Memory B cell (primary cell): ENCODE data around the gene CLASRP.

Source experiments
- ATAC-seq: fragments of 150-1000 bp; cut with Tn5 transposase; 2 replicates; pipeline ENCODE4 v1.10.0; 2021; ENCODE audit warnings: low read depth, mild to moderate bottlenecking, moderate library complexity
- DNase-seq, 2 donors: peaks; one replicate each; pipeline ENCODE4 v3.0.0; 2022; ENCODE audit warnings: low spot score in 2 of 2
- H3K27ac Mint-ChIP-seq: one replicate; pipeline ENCODE4 v1.8.0; 2022; ENCODE audit warnings: mild to moderate bottlenecking, moderate library complexity, mixed read lengths
- H3K27me3 Mint-ChIP-seq: one replicate; pipeline ENCODE4 v1.8.0; 2022; ENCODE audit warnings: mixed read lengths
- H3K36me3 Mint-ChIP-seq: one replicate; pipeline ENCODE4 v1.8.0; 2022; ENCODE audit warnings: mild to moderate bottlenecking, mixed read lengths
- H3K4me1 Mint-ChIP-seq: one replicate; pipeline ENCODE4 v1.8.0; 2022; ENCODE audit warnings: mixed read lengths
- H3K4me3 Mint-ChIP-seq: one replicate; pipeline ENCODE4 v1.8.0; 2022; ENCODE audit warnings: mild to moderate bottlenecking, moderate library complexity, mixed read lengths
- H3K9me3 Mint-ChIP-seq: one replicate; pipeline ENCODE4 v1.8.0; 2022; ENCODE audit warnings: mixed read lengths

The CLASRP gene

GRCh38 chr19:45009625-45010255 is 29.1 kb upstream of the CLASRP start:
- Mint-ChIP-seq H3K27ac (peak overlapping the region; percentile 83), H3K4me1 (peaks cover 12% of the 10 kb centered on the region), H3K36me3 (peaks cover 23% of the 10 kb centered on the region)

GRCh38 chr19:45010306-45010705 is 28.5 kb upstream of the CLASRP start:
- H3K4me1 Mint-ChIP-seq, result peaks cover 12% of the 10 kb centered on the region
- peak overlapping the region; percentile 83 for H3K27ac Mint-ChIP-seq
- ATAC-seq, result no peak
- no peak overlapping the region for H3K4me3 Mint-ChIP-seq
- H3K9me3 Mint-ChIP-seq, result no peaks in the 10 kb centered on the region
- peaks cover 23% of the 10 kb centered on the region for H3K36me3 Mint-ChIP-seq
- no peak for DNase-seq
- H3K27me3 Mint-ChIP-seq, result no peaks in the 10 kb centered on the region

More at GRCh38 chr19:45009625-45010255, 29.1 kb upstream of the CLASRP start:
- H3K27me3 Mint-ChIP-seq, result no peaks in the 10 kb centered on the region
- ATAC-seq (no peak), DNase-seq (no peak)
- no peaks in the 10 kb centered on the region for H3K9me3 Mint-ChIP-seq
- no peak overlapping the region for H3K4me3 Mint-ChIP-seq

- Mint-ChIP-seq H3K36me3 (peaks cover 17% of the 10 kb centered on the region), H3K4me3 (no peak overlapping the region), H3K27me3 (no peaks in the 10 kb centered on the region), H3K9me3 (no peaks in the 10 kb centered on the region), H3K4me1 (peaks cover 19% of the 10 kb centered on the region), H3K27ac (no peak overlapping the region)
- ATAC-seq (no peak), DNase-seq (no peak)
Measured at GRCh38 chr19:45011959-45012358, 26.9 kb upstream of the CLASRP start.

- H3K27ac Mint-ChIP-seq, result peak overlapping the region; percentile 98
- no peaks in the 10 kb centered on the region for H3K27me3 Mint-ChIP-seq
- H3K4me3 Mint-ChIP-seq, result peak overlapping the region; percentile 73
- ATAC-seq (peak; percentile 87), DNase-seq (peak; percentile 68 to 84)
- H3K36me3 Mint-ChIP-seq, result peaks cover 18% of the 10 kb centered on the region
- H3K4me1 Mint-ChIP-seq, result peaks cover 8% of the 10 kb centered on the region
- no peaks in the 10 kb centered on the region for H3K9me3 Mint-ChIP-seq
Measured at GRCh38 chr19:45016388-45017314, 22.2 kb upstream of the CLASRP start.

GRCh38 chr19:45019187-45019586 is 19.7 kb upstream of the CLASRP start:
- Mint-ChIP-seq H3K4me1 (peaks cover 8% of the 10 kb centered on the region), H3K27ac (peak overlapping the region; percentile 64), H3K36me3 (peaks cover 11% of the 10 kb centered on the region)

GRCh38 chr19:45020071-45020470 is 18.8 kb upstream of the CLASRP start:
- no peaks in the 10 kb centered on the region for H3K27me3 Mint-ChIP-seq
- no peak for ATAC-seq
- no peaks in the 10 kb centered on the region for H3K9me3 Mint-ChIP-seq
- H3K36me3 Mint-ChIP-seq, result peaks cover 11% of the 10 kb centered on the region
- peaks cover 8% of the 10 kb centered on the region for H3K4me1 Mint-ChIP-seq
- no peak overlapping the region for H3K4me3 Mint-ChIP-seq
- H3K27ac Mint-ChIP-seq, result no peak overlapping the region
- DNase-seq, result no peak

More at GRCh38 chr19:45019187-45019586, 19.7 kb upstream of the CLASRP start:
- no peaks in the 10 kb centered on the region for H3K27me3 Mint-ChIP-seq
- no peak for ATAC-seq
- H3K9me3 Mint-ChIP-seq, result no peaks in the 10 kb centered on the region
- peak overlapping the region; percentile 3 for H3K4me3 Mint-ChIP-seq
- no peak for DNase-seq

GRCh38 chr19:45021971-45022370 is 16.9 kb upstream of the CLASRP start:
- peak; percentile 22 for ATAC-seq
- Mint-ChIP-seq H3K36me3 (peaks cover 17% of the 10 kb centered on the region), H3K27me3 (no peaks in the 10 kb centered on the region), H3K9me3 (no peaks in the 10 kb centered on the region), H3K4me1 (no peaks in the 10 kb centered on the region), H3K27ac (peak overlapping the region; percentile 63), H3K4me3 (no peak overlapping the region)
- no peak for DNase-seq

GRCh38 chr19:45023048-45023447 is 15.8 kb upstream of the CLASRP start:
- DNase-seq (no peak), ATAC-seq (no peak)
- Mint-ChIP-seq H3K27me3 (no peaks in the 10 kb centered on the region), H3K4me3 (no peak overlapping the region), H3K4me1 (no peaks in the 10 kb centered on the region), H3K9me3 (no peaks in the 10 kb centered on the region), H3K27ac (no peak overlapping the region), H3K36me3 (peaks cover 21% of the 10 kb centered on the region)

GRCh38 chr19:45025264-45025663 is 13.6 kb upstream of the CLASRP start:
- H3K9me3 Mint-ChIP-seq, result no peaks in the 10 kb centered on the region
- H3K27me3 Mint-ChIP-seq, result no peaks in the 10 kb centered on the region
- DNase-seq (no peak), ATAC-seq (no peak)
- H3K4me3 Mint-ChIP-seq, result no peak overlapping the region
- peaks cover 23% of the 10 kb centered on the region for H3K36me3 Mint-ChIP-seq
- no peak overlapping the region for H3K27ac Mint-ChIP-seq
- no peaks in the 10 kb centered on the region for H3K4me1 Mint-ChIP-seq

- ATAC-seq (no peak), DNase-seq (no peak)
- Mint-ChIP-seq H3K4me3 (no peak overlapping the region), H3K27me3 (no peaks in the 10 kb centered on the region), H3K9me3 (no peaks in the 10 kb centered on the region), H3K36me3 (peaks cover 30% of the 10 kb centered on the region), H3K27ac (no peak overlapping the region), H3K4me1 (no peaks in the 10 kb centered on the region)
Measured at GRCh38 chr19:45027371-45027770, 11.5 kb upstream of the CLASRP start.

- no peak overlapping the region for H3K4me3 Mint-ChIP-seq
- H3K4me1 Mint-ChIP-seq, result no peaks in the 10 kb centered on the region
- H3K27ac Mint-ChIP-seq, result no peak overlapping the region
- DNase-seq, result no peak
- ATAC-seq, result no peak
- H3K36me3 Mint-ChIP-seq, result peaks cover 38% of the 10 kb centered on the region
- no peaks in the 10 kb centered on the region for H3K9me3 Mint-ChIP-seq
- H3K27me3 Mint-ChIP-seq, result no peaks in the 10 kb centered on the region
Measured at GRCh38 chr19:45030825-45031224, 8.0 kb upstream of the CLASRP start.

- no peak for ATAC-seq
- Mint-ChIP-seq H3K27me3 (no peaks in the 10 kb centered on the region), H3K4me1 (no peaks in the 10 kb centered on the region), H3K9me3 (no peaks in the 10 kb centered on the region), H3K27ac (no peak overlapping the region), H3K36me3 (peaks cover 34% of the 10 kb centered on the region), H3K4me3 (no peak overlapping the region)
- no peak for DNase-seq
Measured at GRCh38 chr19:45032421-45032820, 6.4 kb upstream of the CLASRP start.

GRCh38 chr19:45035755-45036154 is 3.1 kb upstream of the CLASRP start:
- Mint-ChIP-seq H3K4me1 (peaks cover 17% of the 10 kb centered on the region), H3K27me3 (no peaks in the 10 kb centered on the region), H3K4me3 (no peak overlapping the region), H3K36me3 (peaks cover 34% of the 10 kb centered on the region), H3K9me3 (no peaks in the 10 kb centered on the region), H3K27ac (no peak overlapping the region)
- DNase-seq (no peak), ATAC-seq (no peak)

GRCh38 chr19:45037393-45038169 is 1.3 kb upstream of the CLASRP start:
- Mint-ChIP-seq H3K4me1 (peaks cover 29% of the 10 kb centered on the region), H3K36me3 (peaks cover 40% of the 10 kb centered on the region), H3K27ac (no peak overlapping the region), H3K4me3 (peak overlapping the region; percentile 63), H3K27me3 (no peaks in the 10 kb centered on the region), H3K9me3 (no peaks in the 10 kb centered on the region)
- no peak for ATAC-seq
- no peak for DNase-seq
